Esophagus squamous epithelium (tissue), 5 donors: Measurements from ENCODE around the gene TPRG1. TPM values are rescaled to one million over a fixed set of nuclear protein-coding genes. Genes with fewer than 3 reads are reported as not detected.

Experiments used
- DNase-seq: peaks from one replicate; lab custom pipeline; 2025; lab: John Stamatoyannopoulos, UW
- H3K27ac ChIP-seq, 4 donors: fragments of 200-600 bp; sonication (generic); one replicate each; pipeline ENCODE4 v1.5.1; 2016 to 2019; ENCODE audit warnings: mild to moderate bottlenecking in 1 of 4
- H3K27me3 ChIP-seq, 4 donors: fragments of 200-600 bp; sonication (generic); 1 replicate in 3 of 4; 2 replicates in 1 of 4; pipeline versions ENCODE4 v1.5.1 to v1.6.0; 2017 to 2021; ENCODE audit warnings: antibody characterized with exemption in 1 of 4
- H3K36me3 ChIP-seq, 3 donors: fragments of 200-600 bp; sonication (generic); one replicate each; pipeline ENCODE4 v1.5.1; 2016 to 2019
- H3K4me1 ChIP-seq, 3 donors: fragments of 200-600 bp; sonication (generic); one replicate each; pipeline ENCODE4 v1.5.1; 2017 to 2019
- H3K4me3 ChIP-seq, 4 donors: fragments of 200-600 bp; sonication (generic); 1 replicate in 3 of 4; 2 replicates in 1 of 4; pipeline ENCODE4 v1.5.1; 2016 to 2019; ENCODE audit warnings: mild to moderate bottlenecking in 2 of 4, moderate library complexity in 1 of 4
- H3K9me3 ChIP-seq, 3 donors: fragments of 200-600 bp; sonication (generic); one replicate each; pipeline ENCODE4 v1.5.1; 2016 to 2019
- POLR2A ChIP-seq, 4 donors: fragments of 450-650 bp; IDR thresholded peaks; one replicate each; pipeline ENCODE4 v1.6.1; 2017; ENCODE audit warnings: antibody characterized with exemption in 4 of 4, mild to moderate bottlenecking in 4 of 4, moderate library complexity in 3 of 4
- WGBS, 2 donors: methylation state at CpG; one replicate each; pipeline ENCODE4 v1.1.5; 2018; 5-methylcytosine and 5-hydroxymethylcytosine counted together
- intact Hi-C: fragments of 100-400 bp; cut with DNase I; formaldehyde crosslinking; loops from one replicate; pipeline ENCODE4 v1.15.0; 2022
- total RNA-seq, 4 donors: library from RNA; depleted of rRNA; stranded (reverse); fragments of >200 nt; gene quantifications; one replicate each; pipeline ENCODE4 v1.1.0, GENCODE V29; 2016
- TF ChIP-seq, protein P1 (sequence below), 6 experiments: fragments of 450-650 bp in 4 of 6; fragments of 200-600 bp in 2 of 6; sonication (generic) in 2 of 6; IDR thresholded peaks; one replicate each; pipeline ENCODE4 v1.5.1; 2016 to 2019; ENCODE audit warnings: antibody characterized with exemption in 6 of 6, mild to moderate bottlenecking in 4 of 6, moderate library complexity in 4 of 6
- donor health status: DM: yes; HTN: yes; CAD: no.

Gene TPRG1
- total RNA-seq, 4 donors from 2014 or later = 15.1 to 23.3 (median 22.1) TPM

DNA sequence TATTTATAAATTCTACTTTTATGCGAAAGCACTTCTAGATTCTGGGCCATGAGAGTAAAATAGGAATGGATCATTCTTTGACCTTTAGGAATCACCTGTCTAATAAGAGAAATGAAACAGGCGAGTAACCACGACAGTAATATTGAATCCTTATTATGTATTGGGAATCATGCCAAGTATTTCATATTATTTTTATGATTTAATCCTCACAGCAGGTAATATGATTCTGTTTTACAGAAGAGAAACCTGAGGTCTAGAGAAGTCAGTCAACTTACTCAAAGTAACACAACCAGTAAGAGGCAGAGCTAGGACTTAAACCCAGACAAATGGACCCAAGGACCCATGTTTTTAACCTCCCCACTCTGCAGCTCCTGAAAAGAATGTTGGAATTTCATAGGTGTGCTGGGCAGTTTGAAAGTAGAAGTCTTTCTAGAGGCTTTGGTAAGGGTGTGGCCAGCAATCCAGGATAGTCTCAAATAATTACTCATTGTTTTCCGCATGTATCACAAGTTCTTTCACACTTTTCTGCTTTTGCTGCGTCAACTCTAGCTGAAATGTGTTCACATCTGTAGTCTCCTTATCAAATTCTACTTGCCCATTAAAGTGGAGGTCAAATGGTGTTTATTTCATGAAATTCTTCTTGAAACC is 181.7 kb downstream of the TPRG1 start:
- no peaks in the 10 kb centered on the region for H3K27me3 ChIP-seq
- H3K27ac ChIP-seq = peak overlapping the region; percentile 59 to 89 (median 82)
- no peak overlapping the region for H3K4me3 ChIP-seq
- DNase-seq = no peak
- H3K36me3 ChIP-seq = no peaks in the 10 kb centered on the region
- WGBS, 2 donors = 43 to 62% methylated on average over 5 of the region's 5 CpGs
- no peaks in the 10 kb centered on the region for H3K9me3 ChIP-seq
- TF ChIP-seq, protein P1, sequence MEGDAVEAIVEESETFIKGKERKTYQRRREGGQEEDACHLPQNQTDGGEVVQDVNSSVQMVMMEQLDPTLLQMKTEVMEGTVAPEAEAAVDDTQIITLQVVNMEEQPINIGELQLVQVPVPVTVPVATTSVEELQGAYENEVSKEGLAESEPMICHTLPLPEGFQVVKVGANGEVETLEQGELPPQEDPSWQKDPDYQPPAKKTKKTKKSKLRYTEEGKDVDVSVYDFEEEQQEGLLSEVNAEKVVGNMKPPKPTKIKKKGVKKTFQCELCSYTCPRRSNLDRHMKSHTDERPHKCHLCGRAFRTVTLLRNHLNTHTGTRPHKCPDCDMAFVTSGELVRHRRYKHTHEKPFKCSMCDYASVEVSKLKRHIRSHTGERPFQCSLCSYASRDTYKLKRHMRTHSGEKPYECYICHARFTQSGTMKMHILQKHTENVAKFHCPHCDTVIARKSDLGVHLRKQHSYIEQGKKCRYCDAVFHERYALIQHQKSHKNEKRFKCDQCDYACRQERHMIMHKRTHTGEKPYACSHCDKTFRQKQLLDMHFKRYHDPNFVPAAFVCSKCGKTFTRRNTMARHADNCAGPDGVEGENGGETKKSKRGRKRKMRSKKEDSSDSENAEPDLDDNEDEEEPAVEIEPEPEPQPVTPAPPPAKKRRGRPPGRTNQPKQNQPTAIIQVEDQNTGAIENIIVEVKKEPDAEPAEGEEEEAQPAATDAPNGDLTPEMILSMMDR (IDR thresholded peaks at IDR 0.05) = no peak
- TF ChIP-seq POLR2A (IDR thresholded peaks at IDR 0.05) = no peak
- H3K4me1 ChIP-seq = peaks cover 18 to 47% (median 23%) of the 10 kb centered on the region in 3 donors
- intact Hi-C loops = no loop called here

DNA sequence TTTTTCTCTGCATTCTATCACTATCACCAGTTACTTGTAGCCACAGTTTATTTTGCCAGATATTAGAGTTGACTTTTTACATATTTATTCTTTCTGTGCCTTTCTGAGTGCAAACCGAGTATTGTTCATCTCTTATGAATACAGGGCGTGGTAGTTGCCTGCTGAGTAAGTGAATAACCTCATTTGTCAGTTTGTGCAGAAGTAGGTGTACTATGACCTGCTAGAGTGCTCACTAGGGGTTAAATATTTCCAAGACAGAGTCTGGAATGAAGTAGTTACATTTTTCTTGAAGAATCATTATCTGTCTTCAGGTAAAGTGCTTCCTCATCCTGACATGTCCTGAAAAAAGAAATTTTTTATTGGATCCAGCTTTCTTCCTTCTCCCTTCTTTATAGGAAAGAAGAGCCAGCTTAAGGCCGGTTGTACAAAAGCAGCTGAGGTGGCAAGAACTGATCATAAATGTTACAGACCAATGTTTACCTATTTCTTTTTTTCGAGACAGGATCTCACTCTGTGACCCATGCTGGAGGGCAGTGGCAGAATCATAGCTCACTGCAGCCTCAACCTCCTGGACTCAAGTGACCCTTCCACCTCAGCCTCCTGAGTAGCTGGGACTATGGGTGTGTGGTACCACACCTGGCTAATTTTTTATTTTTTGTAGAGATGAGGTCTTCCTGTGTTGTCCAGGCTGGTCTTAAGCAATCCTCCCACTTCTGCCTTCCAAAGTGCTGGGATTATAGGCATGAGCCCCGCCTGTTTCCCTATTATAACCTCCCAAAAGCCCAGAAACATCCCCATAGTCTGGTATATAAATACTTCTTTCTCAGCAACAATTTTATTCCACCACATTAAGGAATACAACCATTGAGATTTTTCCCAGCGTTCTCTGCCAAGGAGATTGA is 182.5 kb downstream of the TPRG1 start:
- H3K27ac ChIP-seq = peak overlapping the region; percentile 76 to 89 (median 86)
- intact Hi-C loops = no loop called here
- H3K27me3 ChIP-seq = no peaks in the 10 kb centered on the region
- H3K36me3 ChIP-seq = no peaks in the 10 kb centered on the region
- 46 to 58% methylated on average over 6 of the region's 6 CpGs for WGBS, 2 donors
- no peak for DNase-seq
- TF ChIP-seq, protein P1 (IDR thresholded peaks at IDR 0.05) = no peak
- TF ChIP-seq POLR2A (IDR thresholded peaks at IDR 0.05) = no peak
- H3K4me1 ChIP-seq = peaks cover 18 to 47% (median 23%) of the 10 kb centered on the region in 3 donors
- no peak overlapping the region for H3K4me3 ChIP-seq
- no peaks in the 10 kb centered on the region for H3K9me3 ChIP-seq

DNA sequence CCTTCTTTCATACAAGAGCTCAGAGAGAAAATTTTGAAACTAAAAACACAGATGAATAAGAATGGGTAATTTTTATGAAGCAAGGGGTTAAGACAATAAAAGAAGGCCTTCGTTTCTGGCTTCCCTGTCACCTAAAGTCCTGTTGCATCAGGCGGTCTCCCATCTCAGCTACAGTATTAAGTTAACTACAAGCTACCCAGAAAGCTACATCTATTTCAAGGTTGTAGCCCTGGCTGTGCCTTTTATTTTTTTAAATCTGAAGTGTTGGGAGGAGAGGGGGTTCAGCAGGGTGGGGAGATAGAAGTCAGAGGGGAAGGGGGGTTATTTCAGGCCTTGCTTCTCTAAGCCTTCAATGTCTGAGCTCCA is 183.3 kb downstream of the TPRG1 start:
- peak overlapping the region; percentile 76 to 89 (median 86) for H3K27ac ChIP-seq
- WGBS, 2 donors = 40 to 43% methylated on average over 2 of the region's 2 CpGs
- TF ChIP-seq, protein P1 (IDR thresholded peaks at IDR 0.05) = no peak
- TF ChIP-seq POLR2A (IDR thresholded peaks at IDR 0.05) = no peak

DNA sequence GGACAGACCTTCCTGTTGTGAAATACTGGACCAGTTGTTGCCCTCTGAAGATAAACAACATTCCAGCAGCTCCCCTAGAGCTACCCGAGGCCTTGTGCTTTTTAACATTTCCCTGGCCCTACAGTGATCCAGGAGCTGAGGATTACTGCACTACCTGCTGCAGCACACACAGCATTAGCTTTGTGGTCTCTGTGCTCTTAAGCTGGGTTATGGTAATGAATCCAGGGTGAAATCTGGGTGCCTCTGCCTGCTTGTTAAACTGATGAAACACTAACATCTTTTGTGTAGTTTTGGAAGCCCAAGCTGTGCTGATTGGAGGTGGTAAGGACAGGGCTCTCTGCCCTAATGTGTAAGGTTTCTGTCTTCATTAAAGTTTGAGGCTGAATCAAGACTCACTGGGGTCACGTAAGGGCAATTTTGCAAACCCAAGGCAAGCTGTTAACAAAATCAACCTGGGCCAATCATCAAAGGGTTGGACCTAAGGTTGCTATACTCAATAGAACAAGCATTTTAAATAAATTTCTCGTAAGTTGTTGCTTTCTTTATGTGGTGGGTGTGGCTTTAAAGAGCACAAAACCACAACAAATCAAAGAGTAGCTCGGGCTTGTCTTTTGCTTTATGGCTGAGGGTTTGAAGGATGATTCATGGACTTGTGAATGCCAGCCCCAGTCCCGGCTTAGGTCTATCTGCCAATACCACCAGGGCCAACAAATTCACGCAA is 183.9 kb downstream of the TPRG1 start:
- H3K4me3 ChIP-seq = no peak overlapping the region
- H3K27ac ChIP-seq = peak overlapping the region; percentile 76 to 89 (median 86)
- no peaks in the 10 kb centered on the region for H3K9me3 ChIP-seq
- H3K4me1 ChIP-seq = peaks cover 18 to 39% (median 23%) of the 10 kb centered on the region in 3 donors
- H3K27me3 ChIP-seq = no peaks in the 10 kb centered on the region
- no peaks in the 10 kb centered on the region for H3K36me3 ChIP-seq
- no peak for TF ChIP-seq POLR2A (IDR thresholded peaks at IDR 0.05)
- TF ChIP-seq, protein P1 (IDR thresholded peaks at IDR 0.05) = no peak
- intact Hi-C loops = no loop called here
- no peak for DNase-seq
- WGBS, 2 donors = 29 to 38% methylated on average over 6 of the region's 6 CpGs

More for the DNA sequence above, 183.3 kb downstream of the TPRG1 start:
- DNase-seq = no peak
- no peaks in the 10 kb centered on the region for H3K9me3 ChIP-seq
- H3K27me3 ChIP-seq = no peaks in the 10 kb centered on the region
- H3K36me3 ChIP-seq = no peaks in the 10 kb centered on the region
- H3K4me1 ChIP-seq = peaks cover 18 to 41% (median 23%) of the 10 kb centered on the region in 3 donors
- intact Hi-C loops = no loop called here
- H3K4me3 ChIP-seq = no peak overlapping the region
